Trophoblast cell (in vitro differentiated cells and primary cell): Measurements from ENCODE around the gene ARHGEF26.

Experiments
- DNase-seq, 2 donors: peaks; one replicate each; pipeline ENCODE4 v3.0.0-alpha.2; 2016
- H2AFZ ChIP-seq: 2 replicates; pipeline ENCODE4 v1.6.1; 2013; ENCODE audit warnings: low read length, moderate library complexity, mild to moderate bottlenecking; ENCODE audit not compliant: insufficient read depth, poor library complexity
- H2AK5ac ChIP-seq: 2 replicates; pipeline ENCODE4 v1.6.1; 2013; ENCODE audit warnings: mild to moderate bottlenecking, low read length
- H2BK120ac ChIP-seq: 2 replicates; pipeline ENCODE4 v1.6.1; 2013; ENCODE audit warnings: low read length, mild to moderate bottlenecking, moderate library complexity; ENCODE audit not compliant: insufficient read depth, poor library complexity
- H2BK12ac ChIP-seq: 2 replicates; pipeline ENCODE4 v1.6.1; 2013; ENCODE audit warnings: mild to moderate bottlenecking, low read length, moderate library complexity
- H2BK5ac ChIP-seq: 2 replicates; pipeline ENCODE4 v1.6.1; 2013; ENCODE audit warnings: low read length, low read depth, moderate library complexity, mild to moderate bottlenecking; ENCODE audit not compliant: poor library complexity
- H3K14ac ChIP-seq: 2 replicates; pipeline ENCODE4 v1.6.1; 2013; ENCODE audit warnings: mild to moderate bottlenecking, low read length
- H3K18ac ChIP-seq: 2 replicates; pipeline ENCODE4 v1.6.1; 2013; ENCODE audit warnings: mild to moderate bottlenecking, low read length
- H3K23ac ChIP-seq: 2 replicates; pipeline ENCODE4 v1.6.1; 2013; ENCODE audit warnings: low read length
- H3K27ac ChIP-seq: 2 replicates; pipeline ENCODE4 v1.5.1; 2013; ENCODE audit warnings: low read depth, mild to moderate bottlenecking, inconsistent platforms, low read length, moderate library complexity
- H3K27me3 ChIP-seq: 2 replicates; pipeline ENCODE4 v1.6.1; 2013; ENCODE audit warnings: inconsistent platforms, mild to moderate bottlenecking, low read length, moderate library complexity; ENCODE audit not compliant: insufficient read depth
- H3K36me3 ChIP-seq, 2 experiments: 1 replicate in 1 of 2; 2 replicates in 1 of 2; pipeline ENCODE4 v1.6.1; 2013; ENCODE audit warnings: low read length in 2 of 2, mild to moderate bottlenecking in 2 of 2, moderate library complexity in 1 of 2; ENCODE audit not compliant: insufficient read depth in 2 of 2, control insufficient read depth in 1 of 2
- H3K4ac ChIP-seq: 2 replicates; pipeline ENCODE4 v1.6.1; 2013; ENCODE audit warnings: low read depth, mild to moderate bottlenecking, low read length, moderate library complexity
- H3K4me1 ChIP-seq, 2 experiments: 1 replicate in 1 of 2; 2 replicates in 1 of 2; pipeline ENCODE4 v1.6.1; 2013; ENCODE audit warnings: low read length in 2 of 2, mild to moderate bottlenecking in 2 of 2, moderate library complexity in 1 of 2; ENCODE audit not compliant: insufficient read depth in 2 of 2, control insufficient read depth in 1 of 2
- H3K4me2 ChIP-seq: 2 replicates; pipeline ENCODE4 v1.6.1; 2013; ENCODE audit warnings: inconsistent platforms, mild to moderate bottlenecking, low read length, moderate library complexity
- H3K4me3 ChIP-seq: 2 replicates; pipeline ENCODE4 v1.5.1; 2013; ENCODE audit warnings: mild to moderate bottlenecking, low read depth, low read length, inconsistent platforms
- H3K79me1 ChIP-seq: one replicate; pipeline ENCODE4 v1.6.1; 2013; ENCODE audit warnings: low read length
- H3K79me2 ChIP-seq: 2 replicates; pipeline ENCODE4 v1.6.1; 2013; ENCODE audit warnings: low read length, mild to moderate bottlenecking; ENCODE audit not compliant: control insufficient read depth, insufficient read depth, poor library complexity
- H3K9ac ChIP-seq: 2 replicates; pipeline ENCODE4 v1.6.1; 2013; ENCODE audit warnings: mild to moderate bottlenecking, low read length
- H3K9me3 ChIP-seq: 2 replicates; pipeline ENCODE4 v1.6.1; 2013; ENCODE audit warnings: low read depth, mild to moderate bottlenecking, control low read depth, inconsistent platforms, low read length; ENCODE audit not compliant: insufficient read depth
- H4K12ac ChIP-seq: 2 replicates; pipeline ENCODE4 v1.6.1; 2013; ENCODE audit warnings: low read depth, mild to moderate bottlenecking, low read length, moderate library complexity
- H4K8ac ChIP-seq: 2 replicates; pipeline ENCODE4 v1.6.1; 2013; ENCODE audit warnings: low read depth, mild to moderate bottlenecking, low read length, moderate library complexity
- H4K91ac ChIP-seq: one replicate; pipeline ENCODE4 v1.6.1; 2013; ENCODE audit warnings: low read depth, mild to moderate bottlenecking, low read length, moderate library complexity
- WGBS: extraction: QIAGEN DNeasy Blood & Tissue Kit; methylation state at CpG from one replicate; pipeline ENCODE4 v1.1.7; 2013; ENCODE audit warnings: missing lambda C conversion rate; ENCODE audit not compliant: insufficient read length, insufficient coverage; ENCODE audit errors: extremely low coverage; 5-methylcytosine and 5-hydroxymethylcytosine counted together

ARHGEF26 gene

DNA sequence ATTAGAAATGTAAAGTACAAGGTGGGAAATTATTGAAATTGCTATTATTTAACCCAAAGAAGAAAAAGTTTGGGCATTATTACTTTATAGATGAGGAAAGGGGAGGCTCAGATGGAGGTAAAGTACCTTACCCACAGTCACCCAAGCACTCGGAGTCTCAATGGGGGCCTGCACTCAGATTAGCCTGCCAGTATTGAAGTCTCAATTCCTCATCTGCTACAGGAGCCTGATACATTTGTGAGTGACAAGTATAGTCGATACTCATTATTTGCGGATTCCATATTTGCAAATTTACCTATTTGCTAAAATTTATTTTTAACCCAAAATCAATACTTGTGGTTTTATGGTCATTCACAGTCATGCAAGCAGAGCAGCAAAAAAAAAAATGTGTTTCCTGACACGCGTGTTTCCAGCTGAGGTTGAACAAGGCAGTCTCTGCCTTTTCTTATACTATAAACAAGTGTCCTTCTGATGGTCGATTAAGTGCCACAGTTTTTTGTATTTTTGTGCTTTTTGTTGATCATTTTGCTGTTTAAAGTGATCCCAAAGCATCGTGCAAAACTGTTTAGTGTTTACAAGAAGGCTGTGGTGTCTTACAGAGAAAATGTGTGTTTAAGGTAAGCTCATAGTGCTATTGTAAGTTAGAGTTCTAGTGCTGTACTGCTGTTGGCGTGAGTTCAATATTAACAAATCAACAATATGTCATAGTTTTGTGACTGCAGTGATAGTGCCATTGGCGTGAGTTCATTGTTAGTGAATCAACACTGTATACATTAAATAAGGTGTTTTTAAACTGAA is 48.0 kb downstream of the ARHGEF26 start:
- H2BK120ac ChIP-seq: no peak overlapping the region
- H3K27ac ChIP-seq: no peak overlapping the region
- no peaks in the 10 kb centered on the region for H3K27me3 ChIP-seq
- no peak overlapping the region for H3K4me2 ChIP-seq
- H3K23ac ChIP-seq: no peak overlapping the region
- no peak overlapping the region for H4K91ac ChIP-seq
- no peaks in the 10 kb centered on the region for H3K79me2 ChIP-seq
- H4K8ac ChIP-seq: no peak overlapping the region
- H2BK5ac ChIP-seq: no peak overlapping the region
- H3K4me3 ChIP-seq: no peak overlapping the region
- H2AFZ ChIP-seq: no peak overlapping the region
- no peak overlapping the region for H3K9ac ChIP-seq
- H3K18ac ChIP-seq: no peak overlapping the region
- H4K12ac ChIP-seq: no peak overlapping the region
- H3K36me3 ChIP-seq: no peaks in the 10 kb centered on the region
- H3K14ac ChIP-seq: no peak overlapping the region
- H2AK5ac ChIP-seq: no peak overlapping the region
- no peak for DNase-seq
- H3K9me3 ChIP-seq: no peaks in the 10 kb centered on the region
- H2BK12ac ChIP-seq: no peak overlapping the region
- no CpG with 5 or more reads among the region's 9 CpGs for WGBS
- H3K4ac ChIP-seq: no peak overlapping the region
- H3K4me1 ChIP-seq: no peaks in the 10 kb centered on the region
- no peaks in the 10 kb centered on the region for H3K79me1 ChIP-seq

DNA sequence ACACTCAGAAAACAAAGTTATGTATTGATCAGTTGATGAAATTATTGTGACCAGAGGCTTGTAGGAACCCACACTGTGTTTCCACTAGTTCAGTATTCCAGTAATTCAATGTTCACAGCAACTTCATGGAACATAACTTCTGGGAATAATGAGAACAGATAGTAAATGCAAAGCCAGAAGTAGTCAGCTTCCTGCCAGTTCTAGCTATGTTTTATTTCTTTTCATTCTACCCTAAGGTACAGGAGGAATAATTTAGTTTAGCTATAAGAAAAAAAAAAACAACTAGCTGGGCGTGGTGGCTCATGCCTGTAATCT is 48.6 kb downstream of the ARHGEF26 start:
- H3K4me2 ChIP-seq: no peak overlapping the region
- H4K12ac ChIP-seq: no peak overlapping the region
- H3K36me3 ChIP-seq: no peaks in the 10 kb centered on the region
- H3K4me3 ChIP-seq: no peak overlapping the region
- H3K27me3 ChIP-seq: no peaks in the 10 kb centered on the region
- H2BK5ac ChIP-seq: no peak overlapping the region
- H2AFZ ChIP-seq: no peak overlapping the region
- no peak overlapping the region for H3K9ac ChIP-seq
- H3K9me3 ChIP-seq: no peaks in the 10 kb centered on the region
- no peak overlapping the region for H2BK12ac ChIP-seq
- H3K4ac ChIP-seq: no peak overlapping the region
- no peak overlapping the region for H4K91ac ChIP-seq
- H2AK5ac ChIP-seq: no peak overlapping the region
- DNase-seq: no peak
- no peak overlapping the region for H3K18ac ChIP-seq
- H3K23ac ChIP-seq: no peak overlapping the region
- H3K79me1 ChIP-seq: no peaks in the 10 kb centered on the region
- no peak overlapping the region for H3K14ac ChIP-seq
- H2BK120ac ChIP-seq: no peak overlapping the region
- no peak overlapping the region for H4K8ac ChIP-seq
- H3K79me2 ChIP-seq: no peaks in the 10 kb centered on the region
- no peaks in the 10 kb centered on the region for H3K4me1 ChIP-seq
- WGBS: no CpG with 5 or more reads among the region's 1 CpG
- H3K27ac ChIP-seq: no peak overlapping the region

GRCh38 chr3:154170300-154170699 is 49.1 kb downstream of the ARHGEF26 start:
- no peak overlapping the region for H4K8ac ChIP-seq
- no peaks in the 10 kb centered on the region for H3K27me3 ChIP-seq
- no peaks in the 10 kb centered on the region for H3K36me3 ChIP-seq
- no peak overlapping the region for H3K4me3 ChIP-seq
- H2BK12ac ChIP-seq: no peak overlapping the region
- H2BK5ac ChIP-seq: no peak overlapping the region
- no peaks in the 10 kb centered on the region for H3K79me2 ChIP-seq
- no peaks in the 10 kb centered on the region for H3K79me1 ChIP-seq
- no peaks in the 10 kb centered on the region for H3K9me3 ChIP-seq
- H3K4me2 ChIP-seq: no peak overlapping the region
- no peak for DNase-seq
- WGBS: no CpG with 5 or more reads among the region's 1 CpG
- H3K4me1 ChIP-seq: no peaks in the 10 kb centered on the region
- no peak overlapping the region for H2AK5ac ChIP-seq
- no peak overlapping the region for H3K4ac ChIP-seq
- no peak overlapping the region for H3K14ac ChIP-seq
- H3K27ac ChIP-seq: no peak overlapping the region
- H3K18ac ChIP-seq: no peak overlapping the region
- H3K23ac ChIP-seq: no peak overlapping the region
- H4K12ac ChIP-seq: peak overlapping the region; percentile 62
- H2AFZ ChIP-seq: no peak overlapping the region
- H3K9ac ChIP-seq: no peak overlapping the region
- peak overlapping the region; percentile 43 for H2BK120ac ChIP-seq
- no peak overlapping the region for H4K91ac ChIP-seq

DNA sequence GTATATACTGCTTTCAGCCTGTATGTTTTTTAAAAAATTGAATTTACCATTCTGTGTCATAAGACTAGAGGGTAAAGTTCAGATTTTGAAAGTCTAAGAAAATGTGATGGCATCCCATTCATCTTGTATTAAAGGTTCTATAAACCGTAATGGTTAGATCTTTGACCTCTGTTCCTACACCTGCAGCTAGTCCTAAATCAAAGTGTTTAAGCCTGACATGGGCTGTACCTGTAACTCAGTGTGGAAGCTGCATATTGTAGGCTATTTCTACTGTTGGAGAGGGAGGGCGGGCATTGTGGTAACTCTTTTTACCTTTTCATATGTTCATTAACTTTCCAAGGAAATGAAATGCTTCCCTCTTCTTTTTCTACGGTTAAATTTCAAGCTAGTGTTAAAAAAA is 53.9 kb downstream of the ARHGEF26 start:
- no peak overlapping the region for H2BK5ac ChIP-seq
- H2AFZ ChIP-seq: no peak overlapping the region
- no peak overlapping the region for H3K14ac ChIP-seq
- H2BK12ac ChIP-seq: no peak overlapping the region
- peaks cover 2 to 4% of the 10 kb centered on the region in 2 experiments for H3K4me1 ChIP-seq
- no peak for DNase-seq
- H3K36me3 ChIP-seq: no peaks in the 10 kb centered on the region
- no peak overlapping the region for H2BK120ac ChIP-seq
- H3K9ac ChIP-seq: no peak overlapping the region
- no peaks in the 10 kb centered on the region for H3K9me3 ChIP-seq
- H3K4me3 ChIP-seq: no peak overlapping the region
- peaks cover 3% of the 10 kb centered on the region for H3K79me1 ChIP-seq
- no peak overlapping the region for H3K18ac ChIP-seq
- H3K4me2 ChIP-seq: no peak overlapping the region
- no peak overlapping the region for H2AK5ac ChIP-seq
- no peak overlapping the region for H3K27ac ChIP-seq
- H4K12ac ChIP-seq: no peak overlapping the region
- no peaks in the 10 kb centered on the region for H3K79me2 ChIP-seq
- H4K8ac ChIP-seq: no peak overlapping the region
- no peaks in the 10 kb centered on the region for H3K27me3 ChIP-seq
- no peak overlapping the region for H3K23ac ChIP-seq
- no peak overlapping the region for H4K91ac ChIP-seq
- no CpG with 5 or more reads among the region's 3 CpGs for WGBS
- no peak overlapping the region for H3K4ac ChIP-seq
